Liver (tissue), 9 donors: ENCODE data around the gene MYO3B. TPM values are rescaled to one million over a fixed set of nuclear protein-coding genes. Genes with fewer than 3 reads are reported as not detected.

ENCODE experiments used
- DNase-seq: peaks from one replicate; pipeline ENCODE4 v3.0.0-alpha.2; 2017; ENCODE audit warnings: low spot score
- H3K27ac ChIP-seq, 2 donors: one replicate each; pipeline ENCODE4 v1.7.0; 2013; ENCODE audit warnings: inconsistent platforms in 2 of 2, low read length in 2 of 2, control low read depth in 1 of 2, low read depth in 1 of 2, mild to moderate bottlenecking in 1 of 2
- H3K27me3 ChIP-seq, 4 donors: one replicate each; pipeline versions ENCODE4 v1.6.1 to v1.7.0; 2013; ENCODE audit warnings: low read length in 3 of 4, inconsistent platforms in 1 of 4, mild to moderate bottlenecking in 1 of 4, moderate library complexity in 1 of 4; ENCODE audit not compliant: control insufficient read depth in 4 of 4, insufficient read depth in 4 of 4
- H3K36me3 ChIP-seq, 4 donors: one replicate each; pipeline versions ENCODE4 v1.6.1 to v1.7.0; 2013; ENCODE audit warnings: low read length in 3 of 4, mild to moderate bottlenecking in 3 of 4, low read depth in 1 of 4, moderate library complexity in 1 of 4; ENCODE audit not compliant: control insufficient read depth in 4 of 4, insufficient read depth in 3 of 4
- H3K4me1 ChIP-seq, 4 donors: one replicate each; pipeline versions ENCODE4 v1.6.1 to v1.7.0; 2013; ENCODE audit warnings: low read length in 3 of 4, mild to moderate bottlenecking in 3 of 4, moderate library complexity in 1 of 4; ENCODE audit not compliant: control insufficient read depth in 4 of 4, insufficient read depth in 4 of 4
- H3K4me3 ChIP-seq, 3 donors: one replicate each; pipeline versions ENCODE4 v1.6.1 to v1.7.0; 2013; ENCODE audit warnings: low read length in 3 of 3, control low read depth in 1 of 3, low read depth in 1 of 3, mild to moderate bottlenecking in 1 of 3
- H3K9ac ChIP-seq, 2 donors: one replicate each; pipeline ENCODE4 v1.7.0; 2013; ENCODE audit warnings: low read length in 2 of 2, mild to moderate bottlenecking in 2 of 2, moderate library complexity in 2 of 2, control low read depth in 1 of 2, low read depth in 1 of 2
- H3K9me3 ChIP-seq, 4 donors: one replicate each; pipeline versions ENCODE4 v1.6.1 to v1.7.0; 2013; ENCODE audit warnings: low read length in 3 of 4; ENCODE audit not compliant: control insufficient read depth in 4 of 4
- ATF3 ChIP-seq: IDR thresholded peaks from 2 replicates; pipeline ENCODE4 v1.6.1; 2016; ENCODE audit warnings: antibody characterized with exemption
- EGR1 ChIP-seq, 2 donors: IDR thresholded peaks; 2 replicates each; pipeline ENCODE4 v1.6.1; 2016 to 2018; ENCODE audit warnings: antibody characterized with exemption in 2 of 2, low read depth in 2 of 2
- FOXA1 ChIP-seq: IDR thresholded peaks from 2 replicates; pipeline ENCODE4 v1.6.1; 2016; ENCODE audit warnings: antibody characterized with exemption
- FOXA2 ChIP-seq: IDR thresholded peaks from 2 replicates; pipeline ENCODE4 v1.6.1; 2016; ENCODE audit warnings: antibody characterized with exemption
- GABPA ChIP-seq, 2 donors: IDR thresholded peaks in 1 of 2; conservative IDR thresholded peaks in 1 of 2; 2 replicates each; pipeline ENCODE4 v1.6.1; 2016; ENCODE audit warnings: antibody characterized with exemption in 2 of 2, mild to moderate bottlenecking in 1 of 2, moderate library complexity in 1 of 2
- HNF4A ChIP-seq, 2 donors: conservative IDR thresholded peaks; 2 replicates each; pipeline ENCODE4 v1.6.1; 2016; ENCODE audit warnings: antibody characterized with exemption in 2 of 2, mild to moderate bottlenecking in 2 of 2
- HNF4G ChIP-seq: IDR thresholded peaks from 2 replicates; pipeline ENCODE4 v1.6.1; 2016; ENCODE audit warnings: antibody characterized with exemption
- JUND ChIP-seq, 2 donors: IDR thresholded peaks; 2 replicates each; pipeline ENCODE4 v1.6.1; 2016; ENCODE audit warnings: antibody characterized with exemption in 2 of 2
- NR2F2 ChIP-seq: IDR thresholded peaks from 2 replicates; pipeline ENCODE4 v1.6.1; 2016; ENCODE audit warnings: antibody characterized with exemption
- RAD21 ChIP-seq, 2 donors: IDR thresholded peaks; 2 replicates each; pipeline ENCODE4 v1.6.1; 2016; ENCODE audit warnings: antibody characterized with exemption in 2 of 2, mild to moderate bottlenecking in 2 of 2
- RXRA ChIP-seq, 2 donors: IDR thresholded peaks; 2 replicates each; pipeline ENCODE4 v1.6.1; 2017 to 2018; ENCODE audit warnings: antibody characterized with exemption in 2 of 2, mild to moderate bottlenecking in 1 of 2
- SP1 ChIP-seq: IDR thresholded peaks from 2 replicates; pipeline ENCODE4 v1.6.1; 2018; ENCODE audit warnings: antibody characterized with exemption, mild to moderate bottlenecking
- TAF1 ChIP-seq: conservative IDR thresholded peaks from 2 replicates; pipeline ENCODE4 v1.6.1; 2016; ENCODE audit warnings: antibody characterized with exemption, mild to moderate bottlenecking
- YY1 ChIP-seq: IDR thresholded peaks from 2 replicates; pipeline ENCODE4 v1.6.1; 2016; ENCODE audit warnings: antibody characterized with exemption, mild to moderate bottlenecking
- WGBS: extraction: QIAGEN DNeasy Blood & Tissue Kit; methylation state at CpG from one replicate; pipeline ENCODE4 v1.1.7; 2013; 5-methylcytosine and 5-hydroxymethylcytosine counted together
- polyA plus RNA-seq, 2 donors: library from polyadenylated mRNA; stranded (reverse) in 1 of 2; unstranded in 1 of 2; fragments of 200-250 nt in 1 of 2; fragments of >200 nt in 1 of 2; fragmentation: Nextera tagmentation in 1 of 2; extraction: Ambion mirVana in 1 of 2; gene quantifications; one replicate each; pipeline versions ENCODE4 v1.2.1 to v1.2.3, GENCODE V29; 2013 to 2015
- total RNA-seq, 2 donors: library from RNA; depleted of rRNA; stranded (reverse); fragments of >200 nt; gene quantifications; one replicate each; pipeline ENCODE4 v1.2.3, GENCODE V29; 2014
- TF ChIP-seq, protein P1 (sequence below): fragments of 150-350 bp; IDR thresholded peaks from 2 replicates; pipeline ENCODE4 v1.5.1; 2017; ENCODE audit warnings: improper control_type of control experiment, low read depth, low read length; ENCODE audit not compliant: missing input control
- TF ChIP-seq, protein P2 (sequence below): IDR thresholded peaks from 2 replicates; pipeline ENCODE4 v1.6.1; 2016; ENCODE audit warnings: antibody characterized with exemption
- TF ChIP-seq, protein P3 (sequence below): IDR thresholded peaks from 2 replicates; pipeline ENCODE4 v1.6.1; 2016; ENCODE audit warnings: antibody characterized with exemption
- donor health status: healthy.
- donor health status: healthy.
- donor health status: healthy.
- donor health status: healthy.
- donor health status: healthy.

Gene MYO3B
- total and polyA plus RNA-seq, 4 donors: under 0.01 to 0.05 TPM; not detected in 2

- no peak overlapping the region for H3K27ac ChIP-seq
- TF ChIP-seq HNF4A (conservative IDR thresholded peaks at IDR 0.05) (no peak), FOXA1 (no peak), FOXA2 (no peak), JUND (IDR thresholded peaks at IDR 0.05) (no peak), RXRA (IDR thresholded peaks at IDR 0.05) (no peak), ATF3 (no peak), RAD21 (IDR thresholded peaks at IDR 0.05) (no peak), YY1 (no peak), NR2F2 (no peak), TAF1 (no peak), EGR1 (IDR thresholded peaks at IDR 0.05; ENCODE audit: low read depth in 2 of 2) (no peak), SP1 (no peak)
- TF ChIP-seq, protein P1, sequence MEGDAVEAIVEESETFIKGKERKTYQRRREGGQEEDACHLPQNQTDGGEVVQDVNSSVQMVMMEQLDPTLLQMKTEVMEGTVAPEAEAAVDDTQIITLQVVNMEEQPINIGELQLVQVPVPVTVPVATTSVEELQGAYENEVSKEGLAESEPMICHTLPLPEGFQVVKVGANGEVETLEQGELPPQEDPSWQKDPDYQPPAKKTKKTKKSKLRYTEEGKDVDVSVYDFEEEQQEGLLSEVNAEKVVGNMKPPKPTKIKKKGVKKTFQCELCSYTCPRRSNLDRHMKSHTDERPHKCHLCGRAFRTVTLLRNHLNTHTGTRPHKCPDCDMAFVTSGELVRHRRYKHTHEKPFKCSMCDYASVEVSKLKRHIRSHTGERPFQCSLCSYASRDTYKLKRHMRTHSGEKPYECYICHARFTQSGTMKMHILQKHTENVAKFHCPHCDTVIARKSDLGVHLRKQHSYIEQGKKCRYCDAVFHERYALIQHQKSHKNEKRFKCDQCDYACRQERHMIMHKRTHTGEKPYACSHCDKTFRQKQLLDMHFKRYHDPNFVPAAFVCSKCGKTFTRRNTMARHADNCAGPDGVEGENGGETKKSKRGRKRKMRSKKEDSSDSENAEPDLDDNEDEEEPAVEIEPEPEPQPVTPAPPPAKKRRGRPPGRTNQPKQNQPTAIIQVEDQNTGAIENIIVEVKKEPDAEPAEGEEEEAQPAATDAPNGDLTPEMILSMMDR: no peak
- H3K4me3 ChIP-seq: no peak overlapping the region
- H3K9me3 ChIP-seq: no peaks in the 10 kb centered on the region
- H3K4me1 ChIP-seq: no peaks in the 10 kb centered on the region
- no peak overlapping the region for H3K9ac ChIP-seq
- H3K36me3 ChIP-seq: no peaks in the 10 kb centered on the region
- 95% methylated on average over 1 of the region's 1 CpG for WGBS
- no peak for DNase-seq
- no peaks in the 10 kb centered on the region for H3K27me3 ChIP-seq
These were observed 11.2 kb upstream of the MYO3B start for GRCh38 chr2:170166735-170167134.

DNA sequence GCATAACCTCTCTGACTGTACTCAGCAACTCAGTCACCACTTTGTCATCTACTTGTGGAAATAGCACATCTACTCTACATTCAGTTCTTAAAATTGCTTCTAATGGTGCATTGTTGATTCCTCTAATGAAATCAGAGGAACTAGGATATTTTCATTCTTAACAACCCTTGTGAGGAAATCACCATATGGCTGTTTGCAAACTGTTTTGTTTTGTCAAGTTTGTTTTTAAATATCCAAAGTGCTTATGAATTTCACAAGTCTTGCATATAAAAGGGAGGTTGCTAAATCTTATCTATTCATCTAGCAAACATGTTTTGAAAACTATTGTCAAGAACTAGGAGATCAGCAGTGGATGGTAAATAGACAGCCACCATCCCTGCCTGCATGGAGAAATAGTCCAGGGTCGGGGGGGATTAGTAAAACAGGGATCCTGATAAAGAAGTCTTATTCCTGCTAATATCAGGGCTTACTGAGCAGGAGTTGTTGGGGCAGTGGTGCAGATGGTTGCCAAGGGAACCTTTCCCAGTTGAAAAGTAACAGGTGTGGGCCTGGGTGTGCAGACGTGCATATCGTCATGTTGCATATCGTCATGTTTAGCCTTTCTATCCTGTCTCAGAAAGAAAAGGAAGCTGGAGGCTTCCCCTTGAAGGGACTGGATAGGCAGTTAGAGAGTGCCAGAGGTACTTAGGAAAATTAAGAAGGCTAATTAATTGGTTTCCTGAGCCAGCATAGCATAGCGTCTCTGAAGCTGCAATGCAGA is 7.5 kb upstream of the MYO3B start:
- Histone ChIP-seq H3K27ac (no peak overlapping the region), H3K9me3 (no peaks in the 10 kb centered on the region), H3K36me3 (no peaks in the 10 kb centered on the region), H3K4me1 (no peaks in the 10 kb centered on the region), H3K27me3 (no peaks in the 10 kb centered on the region), H3K9ac (no peak overlapping the region), H3K4me3 (no peak overlapping the region)
- 77% methylated on average over 5 of the region's 5 CpGs for whole genome bisulfite sequencing
- no peak for TF ChIP-seq HNF4A (conservative IDR thresholded peaks at IDR 0.05)
- no peak for TF ChIP-seq JUND (IDR thresholded peaks at IDR 0.05)
- TF ChIP-seq, protein P2, sequence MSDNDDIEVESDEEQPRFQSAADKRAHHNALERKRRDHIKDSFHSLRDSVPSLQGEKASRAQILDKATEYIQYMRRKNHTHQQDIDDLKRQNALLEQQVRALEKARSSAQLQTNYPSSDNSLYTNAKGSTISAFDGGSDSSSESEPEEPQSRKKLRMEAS: no peak
- TF ChIP-seq NR2F2: no peak
- no peak for TF ChIP-seq ATF3
- no peak for TF ChIP-seq SP1
- no peak for TF ChIP-seq RXRA (IDR thresholded peaks at IDR 0.05)
- no peak for TF ChIP-seq RAD21 (IDR thresholded peaks at IDR 0.05)
- TF ChIP-seq, protein P3, sequence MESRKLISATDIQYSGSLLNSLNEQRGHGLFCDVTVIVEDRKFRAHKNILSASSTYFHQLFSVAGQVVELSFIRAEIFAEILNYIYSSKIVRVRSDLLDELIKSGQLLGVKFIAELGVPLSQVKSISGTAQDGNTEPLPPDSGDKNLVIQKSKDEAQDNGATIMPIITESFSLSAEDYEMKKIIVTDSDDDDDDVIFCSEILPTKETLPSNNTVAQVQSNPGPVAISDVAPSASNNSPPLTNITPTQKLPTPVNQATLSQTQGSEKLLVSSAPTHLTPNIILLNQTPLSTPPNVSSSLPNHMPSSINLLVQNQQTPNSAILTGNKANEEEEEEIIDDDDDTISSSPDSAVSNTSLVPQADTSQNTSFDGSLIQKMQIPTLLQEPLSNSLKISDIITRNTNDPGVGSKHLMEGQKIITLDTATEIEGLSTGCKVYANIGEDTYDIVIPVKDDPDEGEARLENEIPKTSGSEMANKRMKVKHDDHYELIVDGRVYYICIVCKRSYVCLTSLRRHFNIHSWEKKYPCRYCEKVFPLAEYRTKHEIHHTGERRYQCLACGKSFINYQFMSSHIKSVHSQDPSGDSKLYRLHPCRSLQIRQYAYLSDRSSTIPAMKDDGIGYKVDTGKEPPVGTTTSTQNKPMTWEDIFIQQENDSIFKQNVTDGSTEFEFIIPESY: no peak
- TF ChIP-seq FOXA2: no peak
- no peak for TF ChIP-seq EGR1 (IDR thresholded peaks at IDR 0.05; ENCODE audit: low read depth in 2 of 2)
- no peak for TF ChIP-seq GABPA (IDR thresholded peaks at IDR 0.05 in 1 of 2, conservative IDR thresholded peaks at IDR 0.05 in 1 of 2)
- no peak for TF ChIP-seq HNF4G
- no peak for TF ChIP-seq TAF1
- TF ChIP-seq, protein P1: no peak
- no peak for DNase-seq
